Smooth muscle cell (in vitro differentiated cells): ENCODE data around the gene NKAIN2. TPM values are rescaled to one million over a fixed set of nuclear protein-coding genes. Genes with fewer than 3 reads are reported as not detected.

Experiments
- DNase-seq: peaks from one replicate; lab custom pipeline; 2025; ENCODE audit not compliant: unreplicated experiment; lab: John Stamatoyannopoulos, UW
- H2AFZ ChIP-seq: fragments of 200-600 bp; sonication (generic); 2 replicates; pipeline ENCODE4 v1.6.0; 2016; ENCODE audit warnings: antibody characterized with exemption, low read depth, mild to moderate bottlenecking
- H3F3A ChIP-seq: fragments of 200-600 bp; sonication (generic); 2 replicates; pipeline ENCODE4 v1.6.0; 2017; ENCODE audit warnings: antibody characterized with exemption, low read depth
- H3K27ac ChIP-seq: fragments of 200-600 bp; sonication (generic); 2 replicates; pipeline ENCODE4 v1.5.1; 2016; ENCODE audit warnings: low read depth, mild to moderate bottlenecking
- H3K27me3 ChIP-seq: fragments of 200-600 bp; sonication (generic); 2 replicates; pipeline ENCODE4 v1.6.1; 2016; ENCODE audit warnings: low read depth, mild to moderate bottlenecking
- H3K36me3 ChIP-seq: fragments of 200-600 bp; sonication (generic); 2 replicates; pipeline ENCODE4 v1.5.1; 2016; ENCODE audit warnings: low read depth
- H3K4me1 ChIP-seq: fragments of 200-600 bp; sonication (generic); 2 replicates; pipeline ENCODE4 v1.5.1; 2016; ENCODE audit warnings: low read depth
- H3K4me2 ChIP-seq: fragments of 200-600 bp; sonication (generic); 2 replicates; pipeline ENCODE4 v1.6.0; 2016; ENCODE audit warnings: mild to moderate bottlenecking
- H3K4me3 ChIP-seq: fragments of 200-600 bp; sonication (generic); 2 replicates; pipeline ENCODE4 v1.5.1; 2016; ENCODE audit warnings: mild to moderate bottlenecking
- H3K79me2 ChIP-seq: fragments of 200-600 bp; sonication (generic); 2 replicates; pipeline ENCODE4 v1.6.0; 2016; ENCODE audit warnings: low read depth, mild to moderate bottlenecking
- H3K9ac ChIP-seq: fragments of 200-600 bp; sonication (generic); 2 replicates; pipeline ENCODE4 v1.6.0; 2016; ENCODE audit warnings: low read depth
- H3K9me3 ChIP-seq: fragments of 200-600 bp; sonication (generic); replicated peaks from 2 replicates; pipeline ENCODE4 v1.5.1; 2016; ENCODE audit warnings: low read depth
- H4K20me1 ChIP-seq: fragments of 200-600 bp; sonication (generic); 2 replicates; pipeline ENCODE4 v1.6.0; 2016; ENCODE audit warnings: low read depth
- WGBS: methylation state at CpG from one replicate; pipeline ENCODE4 v1.1.7; 2016; ENCODE audit warnings: low lambda C conversion rate; 5-methylcytosine and 5-hydroxymethylcytosine counted together
- polyA plus RNA-seq: library from polyadenylated mRNA; unstranded; fragments of >200 nt; fragmentation: Nextera tagmentation; extraction: Ambion mirVana; gene quantifications from 2 replicates; pipeline ENCODE4 v1.2.1, GENCODE V29; 2016
- total RNA-seq: library from RNA; depleted of rRNA; stranded (reverse); fragments of >200 nt; gene quantifications from 2 replicates; pipeline ENCODE4 v1.2.3, GENCODE V29; 2014
- TF ChIP-seq, protein P1 (sequence below): fragments of 200-600 bp; sonication (generic); IDR thresholded peaks from 2 replicates; pipeline ENCODE4 v1.5.1; 2017; ENCODE audit warnings: borderline replicate concordance, mild to moderate bottlenecking, antibody characterized with exemption; ENCODE audit not compliant: insufficient read depth, poor library complexity, severe bottlenecking

The NKAIN2 gene
- total and polyA plus RNA-seq, 2 experiments from 2014 or later = 0.09 TPM; not detected in 1

DNA sequence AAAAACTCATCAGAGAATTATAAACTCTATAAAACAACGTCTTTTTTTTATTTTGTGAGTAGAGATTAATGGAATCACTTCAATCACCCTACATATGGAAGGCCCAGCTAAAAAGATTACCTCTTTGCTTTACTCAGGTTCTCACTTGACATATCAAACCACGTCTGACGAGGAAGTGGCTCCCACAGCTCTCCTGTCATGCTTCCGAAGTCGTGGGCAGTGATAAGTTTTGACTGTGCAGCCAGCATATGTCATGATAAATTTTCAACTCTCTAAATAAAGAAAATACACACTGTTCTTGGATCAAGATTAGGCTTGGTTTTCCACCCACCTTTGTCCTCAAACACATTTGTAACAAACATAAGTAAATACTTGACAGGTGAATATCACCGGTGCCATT is 879.1 kb downstream of the NKAIN2 start:
- no peaks in the 10 kb centered on the region for H3K36me3 ChIP-seq
- TF ChIP-seq, protein P1, sequence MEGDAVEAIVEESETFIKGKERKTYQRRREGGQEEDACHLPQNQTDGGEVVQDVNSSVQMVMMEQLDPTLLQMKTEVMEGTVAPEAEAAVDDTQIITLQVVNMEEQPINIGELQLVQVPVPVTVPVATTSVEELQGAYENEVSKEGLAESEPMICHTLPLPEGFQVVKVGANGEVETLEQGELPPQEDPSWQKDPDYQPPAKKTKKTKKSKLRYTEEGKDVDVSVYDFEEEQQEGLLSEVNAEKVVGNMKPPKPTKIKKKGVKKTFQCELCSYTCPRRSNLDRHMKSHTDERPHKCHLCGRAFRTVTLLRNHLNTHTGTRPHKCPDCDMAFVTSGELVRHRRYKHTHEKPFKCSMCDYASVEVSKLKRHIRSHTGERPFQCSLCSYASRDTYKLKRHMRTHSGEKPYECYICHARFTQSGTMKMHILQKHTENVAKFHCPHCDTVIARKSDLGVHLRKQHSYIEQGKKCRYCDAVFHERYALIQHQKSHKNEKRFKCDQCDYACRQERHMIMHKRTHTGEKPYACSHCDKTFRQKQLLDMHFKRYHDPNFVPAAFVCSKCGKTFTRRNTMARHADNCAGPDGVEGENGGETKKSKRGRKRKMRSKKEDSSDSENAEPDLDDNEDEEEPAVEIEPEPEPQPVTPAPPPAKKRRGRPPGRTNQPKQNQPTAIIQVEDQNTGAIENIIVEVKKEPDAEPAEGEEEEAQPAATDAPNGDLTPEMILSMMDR = no peak

GRCh38 chr6:124683507-124683906 is 879.8 kb downstream of the NKAIN2 start:
- Histone ChIP-seq H3K79me2 (no peaks in the 10 kb centered on the region), H3K27ac (no peak overlapping the region), H3K9ac (no peak overlapping the region), H3K4me3 (no peak overlapping the region), H2AFZ (no peak overlapping the region), H4K20me1 (no peaks in the 10 kb centered on the region), H3K4me1 (no peaks in the 10 kb centered on the region), H3F3A (no peaks in the 10 kb centered on the region), H3K36me3 (no peaks in the 10 kb centered on the region), H3K9me3 (no peaks in the 10 kb centered on the region), H3K27me3 (no peaks in the 10 kb centered on the region), H3K4me2 (no peak overlapping the region)
- 64% methylated on average over 4 of the region's 4 CpGs for WGBS
- TF ChIP-seq, protein P1 = no peak
- no peak for DNase-seq

More for the DNA sequence above, 879.1 kb downstream of the NKAIN2 start:
- Histone ChIP-seq H3K4me2 (no peak overlapping the region), H3K4me1 (no peaks in the 10 kb centered on the region), H3K4me3 (no peak overlapping the region), H4K20me1 (no peaks in the 10 kb centered on the region), H3F3A (no peaks in the 10 kb centered on the region), H2AFZ (no peak overlapping the region), H3K9me3 (no peaks in the 10 kb centered on the region), H3K9ac (no peak overlapping the region), H3K79me2 (no peaks in the 10 kb centered on the region), H3K27ac (no peak overlapping the region), H3K27me3 (no peaks in the 10 kb centered on the region)
- WGBS = 88% methylated on average over 6 of the region's 6 CpGs
- no peak for DNase-seq

GRCh38 chr6:124684621-124685020 is 881.0 kb downstream of the NKAIN2 start:
- DNase-seq = no peak
- H3K27ac ChIP-seq = no peak overlapping the region
- no peaks in the 10 kb centered on the region for H3K36me3 ChIP-seq
- no peaks in the 10 kb centered on the region for H3K79me2 ChIP-seq
- H3K9me3 ChIP-seq = no peaks in the 10 kb centered on the region
- no peak overlapping the region for H3K4me3 ChIP-seq
- no peaks in the 10 kb centered on the region for H4K20me1 ChIP-seq
- H3K9ac ChIP-seq = no peak overlapping the region
- WGBS = 84% methylated on average over 2 of the region's 2 CpGs
- no peaks in the 10 kb centered on the region for H3F3A ChIP-seq
- no peaks in the 10 kb centered on the region for H3K4me1 ChIP-seq
- TF ChIP-seq, protein P1 = no peak
- no peak overlapping the region for H3K4me2 ChIP-seq
- H3K27me3 ChIP-seq = no peaks in the 10 kb centered on the region
- no peak overlapping the region for H2AFZ ChIP-seq

- Histone ChIP-seq H3K9me3 (no peaks in the 10 kb centered on the region), H3K4me2 (no peak overlapping the region), H4K20me1 (no peaks in the 10 kb centered on the region), H3K27ac (no peak overlapping the region), H3K4me1 (no peaks in the 10 kb centered on the region), H3K9ac (no peak overlapping the region), H3K79me2 (no peaks in the 10 kb centered on the region), H3K27me3 (no peaks in the 10 kb centered on the region), H3K4me3 (no peak overlapping the region), H3K36me3 (no peaks in the 10 kb centered on the region), H2AFZ (no peak overlapping the region), H3F3A (no peaks in the 10 kb centered on the region)
- no peak for DNase-seq
- TF ChIP-seq, protein P1 = no peak
These were observed 884.7 kb downstream of the NKAIN2 start for GRCh38 chr6:124688369-124688768.
